Measurements from ENCODE around the gene TCN2. TPM values are rescaled to one million over a fixed set of nuclear protein-coding genes. Genes with fewer than 3 reads are reported as not detected.
"Not testable (repeated sequence)": the region's sequence is repeated elsewhere in the genome, so short reads cannot be mapped to it uniquely, and the experiment has no call there.

TCN2 gene
- total RNA-seq, 1 donor from 2014 or later = 5.2 TPM

GRCh38 chr22:30671071-30671470, 64.1 kb downstream of the TCN2 start:
- Histone ChIP-seq H3K36me3 (ENCODE audit: control insufficient read depth in 3 of 3, insufficient read depth in 3 of 3, low read length in 3 of 3) (no peaks in the 10 kb centered on the region), H3K4me1 (ENCODE audit: control insufficient read depth in 3 of 3, insufficient read depth in 3 of 3, low read length in 3 of 3) (peaks cover 12 to 15% (median 15%) of the 10 kb centered on the region in 3 donors), H3K4me3 (ENCODE audit: low read length in 3 of 3) (no peak overlapping the region), H3K27ac (ENCODE audit: low read depth, low read length) (no peak overlapping the region), H3K9me3 (ENCODE audit: control insufficient read depth in 3 of 3, low read length in 3 of 3) (no peaks in the 10 kb centered on the region), H3K9ac (ENCODE audit: low read depth in 1 of 3, low read length in 3 of 3) (no peak overlapping the region), H3K27me3 (ENCODE audit: control insufficient read depth in 3 of 3, insufficient read depth in 3 of 3, low read length in 3 of 3) (no peaks in the 10 kb centered on the region)

- Histone ChIP-seq H3K9ac (ENCODE audit: low read depth in 1 of 3, low read length in 3 of 3) (no peak overlapping the region), H3K27ac (ENCODE audit: low read depth, low read length) (no peak overlapping the region), H3K4me1 (ENCODE audit: control insufficient read depth in 3 of 3, insufficient read depth in 3 of 3, low read length in 3 of 3) (peaks cover 3 to 4% (median 4%) of the 10 kb centered on the region in 3 donors), H3K36me3 (ENCODE audit: control insufficient read depth in 3 of 3, insufficient read depth in 3 of 3, low read length in 3 of 3) (no peaks in the 10 kb centered on the region), H3K9me3 (ENCODE audit: control insufficient read depth in 3 of 3, low read length in 3 of 3) (no peaks in the 10 kb centered on the region), H3K27me3 (ENCODE audit: control insufficient read depth in 3 of 3, insufficient read depth in 3 of 3, low read length in 3 of 3) (no peaks in the 10 kb centered on the region), H3K4me3 (ENCODE audit: low read length in 3 of 3) (no peak overlapping the region)
Observed at GRCh38 chr22:30673136-30673535, 66.2 kb downstream of the TCN2 start.

- Histone ChIP-seq H3K9ac (ENCODE audit: low read depth in 1 of 3, low read length in 3 of 3) (no peak overlapping the region), H3K36me3 (ENCODE audit: control insufficient read depth in 3 of 3, insufficient read depth in 3 of 3, low read length in 3 of 3) (no peaks in the 10 kb centered on the region), H3K27ac (ENCODE audit: low read depth, low read length) (no peak overlapping the region), H3K27me3 (ENCODE audit: control insufficient read depth in 3 of 3, insufficient read depth in 3 of 3, low read length in 3 of 3) (no peaks in the 10 kb centered on the region), H3K9me3 (ENCODE audit: control insufficient read depth in 3 of 3, low read length in 3 of 3) (no peaks in the 10 kb centered on the region), H3K4me1 (ENCODE audit: control insufficient read depth in 3 of 3, insufficient read depth in 3 of 3, low read length in 3 of 3) (no peaks in the 10 kb centered on the region), H3K4me3 (ENCODE audit: low read length in 3 of 3) (no peak overlapping the region)
Observed at GRCh38 chr22:30674482-30674881, 67.5 kb downstream of the TCN2 start.

GRCh38 chr22:30675436-30675835, 68.5 kb downstream of the TCN2 start:
- Histone ChIP-seq H3K4me1 (ENCODE audit: control insufficient read depth in 3 of 3, insufficient read depth in 3 of 3, low read length in 3 of 3) (no peaks in the 10 kb centered on the region), H3K4me3 (ENCODE audit: low read length in 3 of 3) (no peak overlapping the region), H3K9me3 (ENCODE audit: control insufficient read depth in 3 of 3, low read length in 3 of 3) (no peaks in the 10 kb centered on the region), H3K36me3 (ENCODE audit: control insufficient read depth in 3 of 3, insufficient read depth in 3 of 3, low read length in 3 of 3) (no peaks in the 10 kb centered on the region), H3K9ac (ENCODE audit: low read depth in 1 of 3, low read length in 3 of 3) (no peak overlapping the region), H3K27ac (ENCODE audit: low read depth, low read length) (no peak overlapping the region), H3K27me3 (ENCODE audit: control insufficient read depth in 3 of 3, insufficient read depth in 3 of 3, low read length in 3 of 3) (no peaks in the 10 kb centered on the region)

- not testable (repeated sequence) for H3K27ac ChIP-seq (ENCODE audit: low read depth, low read length); H3K27me3 ChIP-seq (ENCODE audit: control insufficient read depth in 3 of 3, insufficient read depth in 3 of 3, low read length in 3 of 3); H3K36me3 ChIP-seq (ENCODE audit: control insufficient read depth in 3 of 3, insufficient read depth in 3 of 3, low read length in 3 of 3); H3K4me1 ChIP-seq (ENCODE audit: control insufficient read depth in 3 of 3, insufficient read depth in 3 of 3, low read length in 3 of 3); H3K4me3 ChIP-seq (ENCODE audit: low read length in 3 of 3); H3K9ac ChIP-seq (ENCODE audit: low read depth in 1 of 3, low read length in 3 of 3); H3K9me3 ChIP-seq (ENCODE audit: control insufficient read depth in 3 of 3, low read length in 3 of 3)
Observed at GRCh38 chr22:30676565-30676964, 69.6 kb downstream of the TCN2 start.

Other genes with a start within 250 kb of the TCN2 start
- gene RNF215, start 219.8 kb upstream of the TCN2 start, total RNA-seq = 7.3 TPM
- 2.1 TPM for gene SEC14L2, start 210.2 kb upstream of the TCN2 start, total RNA-seq
- 6.8 TPM for gene MTFP1, start 181.4 kb upstream of the TCN2 start, total RNA-seq
- not detected for gene SEC14L3, start 135.2 kb upstream of the TCN2 start, total RNA-seq
- gene SEC14L4, start 101.5 kb upstream of the TCN2 start, total RNA-seq = under 0.01 TPM
- not detected for gene SEC14L6, start 60.4 kb upstream of the TCN2 start, total RNA-seq
- 2.6 TPM for gene GAL3ST1, start 32.5 kb upstream of the TCN2 start, total RNA-seq
- 43.3 TPM for gene PES1, start 15.3 kb upstream of the TCN2 start, total RNA-seq
- gene SLC35E4, start 28.6 kb downstream of the TCN2 start, total RNA-seq = 2.1 TPM
- gene DUSP18, start 60.7 kb downstream of the TCN2 start, total RNA-seq = 1.0 TPM
- 4.7 TPM for gene OSBP2, start 87.7 kb downstream of the TCN2 start, total RNA-seq

Data from skeletal muscle tissue (tissue), 4 donors.